CD4-positive, alpha-beta memory T cell (primary cell): Measurements from ENCODE around the gene ADGRF3. TPM values are rescaled to one million over a fixed set of nuclear protein-coding genes. Genes with fewer than 3 reads are reported as not detected.
"Not testable (repeated sequence)": the region's sequence is repeated elsewhere in the genome, so short reads cannot be mapped to it uniquely, and the experiment has no call there.

Source experiments
- CTCF ChIA-PET: fragments of 350-600 bp; sonication (Branson Sonifier 250); formaldehyde crosslinking; loops from one replicate; lab custom pipeline; 2021; ENCODE audit warnings: inconsistent platforms; ENCODE audit not compliant: partially characterized antibody; lab: Charles Lee
- POLR2A ChIA-PET: fragments of 350-600 bp; sonication (Branson Sonifier 250); formaldehyde crosslinking; loops from one replicate; lab custom pipeline; 2021; ENCODE audit not compliant: partially characterized antibody; lab: Charles Lee
- DNase-seq, 5 donors: peaks; one replicate each; pipeline versions ENCODE4 v3.0.0 to v3.0.0-alpha.2; 2020 to 2022; ENCODE audit warnings: mixed read lengths in 1 of 5
- H3K27ac ChIP-seq: one replicate; pipeline ENCODE4 v1.7.0; 2013; ENCODE audit warnings: low read depth, low read length
- H3K27me3 ChIP-seq: 2 replicates; pipeline ENCODE4 v1.7.0; 2013; ENCODE audit warnings: mild to moderate bottlenecking, low read length, moderate library complexity; ENCODE audit not compliant: insufficient read depth
- H3K36me3 ChIP-seq: 2 replicates; pipeline ENCODE4 v1.7.0; 2013; ENCODE audit warnings: mild to moderate bottlenecking, low read length, moderate library complexity; ENCODE audit not compliant: insufficient read depth
- H3K4me1 ChIP-seq: 2 replicates; pipeline ENCODE4 v1.7.0; 2013; ENCODE audit warnings: mild to moderate bottlenecking, low read length, moderate library complexity; ENCODE audit not compliant: insufficient read depth
- H3K4me3 ChIP-seq, 2 donors: one replicate each; pipeline ENCODE4 v1.7.0; 2013; ENCODE audit warnings: low read length in 2 of 2, mild to moderate bottlenecking in 1 of 2
- H3K9me3 ChIP-seq, 2 donors: one replicate each; pipeline ENCODE4 v1.7.0; 2013; ENCODE audit warnings: low read length in 2 of 2, control low read depth in 1 of 2; ENCODE audit not compliant: control insufficient read depth in 1 of 2
- H3K27ac Mint-ChIP-seq, 7 donors: one replicate each; pipeline ENCODE4 v1.8.0; 2020 to 2021; ENCODE audit warnings: mixed read lengths in 7 of 7, mild to moderate bottlenecking in 6 of 7, inconsistent platforms in 3 of 7, moderate library complexity in 3 of 7
- H3K27me3 Mint-ChIP-seq, 2 donors: one replicate each; pipeline ENCODE4 v1.8.0; 2020 to 2021; ENCODE audit warnings: mixed read lengths in 2 of 2
- H3K36me3 Mint-ChIP-seq, 2 donors: one replicate each; pipeline ENCODE4 v1.8.0; 2020 to 2021; ENCODE audit warnings: mixed read lengths in 2 of 2, inconsistent platforms in 1 of 2, mild to moderate bottlenecking in 1 of 2
- H3K4me1 Mint-ChIP-seq, 4 donors: one replicate each; pipeline ENCODE4 v1.8.0; 2020 to 2021; ENCODE audit warnings: mixed read lengths in 4 of 4, mild to moderate bottlenecking in 1 of 4
- H3K4me3 Mint-ChIP-seq, 8 donors: one replicate each; pipeline ENCODE4 v1.8.0; 2020 to 2021; ENCODE audit warnings: mixed read lengths in 8 of 8, mild to moderate bottlenecking in 7 of 8, moderate library complexity in 6 of 8, inconsistent platforms in 3 of 8
- H3K9me3 Mint-ChIP-seq, 8 donors: one replicate each; pipeline ENCODE4 v1.8.0; 2020 to 2021; ENCODE audit warnings: mixed read lengths in 8 of 8, mild to moderate bottlenecking in 5 of 8, inconsistent platforms in 3 of 8, moderate library complexity in 1 of 8
- intact Hi-C: fragments of 100-400 bp; cut with micrococcal nuclease; formaldehyde crosslinking; loops from one replicate; pipeline ENCODE4 v1.15.1; 2023
- polyA plus RNA-seq, 2 donors: library from polyadenylated mRNA; unstranded; fragments of 300-500 nt; fragmentation: Illumina TruSeq; gene quantifications; one replicate each; pipeline ENCODE4 v1.2.3, GENCODE V29; 2021
- total RNA-seq, 2 experiments: library from RNA; stranded (reverse); gene quantifications; one replicate each; pipeline ENCODE4 v1.2.3, GENCODE V29; 2021

ADGRF3 gene
- total and polyA plus RNA-seq, 4 experiments from 2014 or later, result 0.14 to 1.7 (median 0.97) TPM; not detected in 1

- H3K9me3 Mint-ChIP-seq, H3K4me1 ChIP-seq, H3K27ac ChIP-seq, H3K9me3 ChIP-seq, H3K4me3 Mint-ChIP-seq, H3K27me3 ChIP-seq, H3K36me3 Mint-ChIP-seq, POLR2A ChIA-PET, H3K27me3 Mint-ChIP-seq, H3K4me3 ChIP-seq, DNase-seq, H3K36me3 ChIP-seq, H3K27ac Mint-ChIP-seq: not testable (repeated sequence)
- CTCF ChIA-PET, result interaction anchor here (0.7 to 2.5 kb wide), 17 partner anchors 12 to 633 kb away, joined by 3 to 9 read pairs (median 4); partner anchors contain the start of genes ADGRF3 and SELENOI
- intact Hi-C loops, result loop anchor here (2.0 to 5.0 kb wide), 3 partner anchors 87 to 1044 kb away; partner anchors contain the start of genes HADHA and HADHB
- H3K4me1 Mint-ChIP-seq, result peaks cover 7 to 10% (median 8%) of the 10 kb centered on the region in 4 donors
Measured at GRCh38 chr2:26331321-26331720, 15.3 kb downstream of the ADGRF3 start.

- Histone ChIP-seq H3K9me3 (no peaks in the 10 kb centered on the region), H3K4me1 (peaks cover 8% of the 10 kb centered on the region), H3K27me3 (no peaks in the 10 kb centered on the region), H3K36me3 (no peaks in the 10 kb centered on the region), H3K4me3 (no peak overlapping the region), H3K27ac (no peak overlapping the region)
- ChIA-PET POLR2A (interaction anchor here (0.6 to 1.0 kb wide), 2 partner anchors 14 to 146 kb away, joined by 3 read pairs; no protein-coding TSS in a partner anchor), CTCF (interaction anchor here (0.7 to 2.5 kb wide), 18 partner anchors 11 to 632 kb away, joined by 3 to 9 read pairs (median 4); partner anchors contain the start of genes ADGRF3 and SELENOI)
- Mint-ChIP-seq H3K27me3 (no peaks in the 10 kb centered on the region), H3K9me3 (no peaks in the 10 kb centered on the region), H3K27ac (no peak overlapping the region), H3K4me3 (no peak overlapping the region), H3K4me1 (peaks cover 6 to 10% (median 8%) of the 10 kb centered on the region in 4 donors), H3K36me3 (no peaks in the 10 kb centered on the region)
- intact Hi-C loops, result loop anchor here (1.0 to 5.0 kb wide), 6 partner anchors 31 to 1043 kb away; partner anchors contain the start of genes HADHA and HADHB
- no peak for DNase-seq
Measured at GRCh38 chr2:26330604-26331003, 16.0 kb downstream of the ADGRF3 start.

GRCh38 chr2:26330114-26330549 lies 16.5 kb downstream of the ADGRF3 start:
- no peak overlapping the region for H3K27ac ChIP-seq
- Mint-ChIP-seq H3K27me3 (no peaks in the 10 kb centered on the region), H3K4me3 (peak overlapping the region in 1 of 8 donors; percentile 60), H3K27ac (peak overlapping the region in 2 of 7 donors; percentile 24 to 31), H3K36me3 (no peaks in the 10 kb centered on the region), H3K4me1 (peaks cover 6 to 10% (median 8%) of the 10 kb centered on the region in 4 donors), H3K9me3 (no peaks in the 10 kb centered on the region)
- no peak overlapping the region for H3K4me3 ChIP-seq
- no peaks in the 10 kb centered on the region for H3K9me3 ChIP-seq
- H3K4me1 ChIP-seq, result peaks cover 8% of the 10 kb centered on the region
- DNase-seq, result peak; percentile 71 to 81 (median 73)
- intact Hi-C loops, result loop anchor here (1.0 to 5.0 kb wide), 6 partner anchors 31 to 1043 kb away; partner anchors contain the start of genes HADHA and HADHB
- CTCF ChIA-PET, result interaction anchor here (0.8 to 2.5 kb wide), 14 partner anchors 15 to 379 kb away, joined by 3 to 9 read pairs (median 4); partner anchors contain the start of genes ADGRF3 and SELENOI
- no peaks in the 10 kb centered on the region for H3K27me3 ChIP-seq
- POLR2A ChIA-PET, result interaction anchor here (0.6 to 1.0 kb wide), 2 partner anchors 15 to 146 kb away, joined by 3 read pairs; no protein-coding TSS in a partner anchor
- no peaks in the 10 kb centered on the region for H3K36me3 ChIP-seq

GRCh38 chr2:26329083-26329482 lies 17.5 kb downstream of the ADGRF3 start:
- DNase-seq, H3K36me3 Mint-ChIP-seq, H3K4me3 Mint-ChIP-seq, H3K27me3 ChIP-seq, H3K36me3 ChIP-seq, POLR2A ChIA-PET, H3K27me3 Mint-ChIP-seq, H3K27ac Mint-ChIP-seq, H3K4me1 ChIP-seq, intact Hi-C loops, H3K4me3 ChIP-seq, H3K9me3 Mint-ChIP-seq, H3K9me3 ChIP-seq, H3K27ac ChIP-seq: not testable (repeated sequence)
- CTCF ChIA-PET, result interaction anchor here (0.8 to 2.5 kb wide), 7 partner anchors 29 to 378 kb away, joined by 3 to 9 read pairs (median 4); no protein-coding TSS in a partner anchor
- peaks cover 6 to 10% (median 8%) of the 10 kb centered on the region in 4 donors for H3K4me1 Mint-ChIP-seq

GRCh38 chr2:26327291-26328272 lies 19.0 kb downstream of the ADGRF3 start:
- Mint-ChIP-seq H3K9me3 (no peaks in the 10 kb centered on the region), H3K4me3 (no peak overlapping the region), H3K27me3 (no peaks in the 10 kb centered on the region), H3K36me3 (no peaks in the 10 kb centered on the region), H3K4me1 (peaks cover 6 to 10% (median 8%) of the 10 kb centered on the region in 4 donors), H3K27ac (no peak overlapping the region)
- H3K27me3 ChIP-seq, result no peaks in the 10 kb centered on the region
- DNase-seq, result no peak
- H3K4me1 ChIP-seq, result peaks cover 8% of the 10 kb centered on the region
- ChIA-PET CTCF (no interaction called here), POLR2A (interaction anchor here (0.6 to 1.2 kb wide), 2 partner anchors 18 to 162 kb away, joined by 3 to 4 read pairs; partner anchors contain the start of gene SELENOI)
- intact Hi-C loops, result no loop called here
- no peak overlapping the region for H3K4me3 ChIP-seq
- no peaks in the 10 kb centered on the region for H3K9me3 ChIP-seq
- no peak overlapping the region for H3K27ac ChIP-seq
- no peaks in the 10 kb centered on the region for H3K36me3 ChIP-seq

- peaks cover 6 to 8% (median 7%) of the 10 kb centered on the region in 4 donors for H3K4me1 Mint-ChIP-seq
Measured at GRCh38 chr2:26326514-26326913, 20.1 kb downstream of the ADGRF3 start.

More at GRCh38 chr2:26326514-26326913, 20.1 kb downstream of the ADGRF3 start:
- DNase-seq, result no peak
- no peaks in the 10 kb centered on the region for H3K36me3 Mint-ChIP-seq
- H3K36me3 ChIP-seq, result no peaks in the 10 kb centered on the region
- ChIA-PET CTCF (no interaction called here), POLR2A (interaction anchor here (0.6 to 1.2 kb wide), 2 partner anchors 19 to 161 kb away, joined by 3 to 4 read pairs; partner anchors contain the start of gene SELENOI)
- no peaks in the 10 kb centered on the region for H3K9me3 ChIP-seq
- H3K27ac ChIP-seq, result no peak overlapping the region
- H3K27me3 ChIP-seq, result no peaks in the 10 kb centered on the region
- no peaks in the 10 kb centered on the region for H3K27me3 Mint-ChIP-seq
- no peak overlapping the region for H3K4me3 ChIP-seq
- intact Hi-C loops, result no loop called here
- H3K4me3 Mint-ChIP-seq, result no peak overlapping the region
- no peaks in the 10 kb centered on the region for H3K9me3 Mint-ChIP-seq
- H3K4me1 ChIP-seq, result peaks cover 8% of the 10 kb centered on the region
- H3K27ac Mint-ChIP-seq, result no peak overlapping the region
